ENCODE measurements around the gene TMEM151B.

TMEM151B gene

DNA sequence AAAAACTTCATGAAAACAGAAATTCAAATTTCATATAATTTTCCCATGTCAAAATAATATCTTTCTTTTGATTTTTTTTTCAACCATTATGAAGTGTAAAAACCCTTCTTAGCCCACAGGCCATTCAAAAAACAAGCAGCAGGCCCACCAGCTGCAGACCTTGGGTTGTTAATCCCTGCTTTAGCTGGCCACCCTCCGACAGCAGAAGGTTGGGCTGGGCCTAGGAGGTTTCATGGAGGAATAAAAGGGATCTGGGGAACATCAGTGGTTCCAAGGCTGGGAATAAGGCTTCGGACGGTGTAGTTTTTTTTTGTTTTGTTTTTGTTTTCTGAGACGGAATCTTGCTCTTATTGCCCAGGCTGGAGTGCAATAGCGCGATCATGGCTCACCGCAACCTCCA is 26.9 kb upstream of the TMEM151B start:
- TF ChIP-seq, protein P1, sequence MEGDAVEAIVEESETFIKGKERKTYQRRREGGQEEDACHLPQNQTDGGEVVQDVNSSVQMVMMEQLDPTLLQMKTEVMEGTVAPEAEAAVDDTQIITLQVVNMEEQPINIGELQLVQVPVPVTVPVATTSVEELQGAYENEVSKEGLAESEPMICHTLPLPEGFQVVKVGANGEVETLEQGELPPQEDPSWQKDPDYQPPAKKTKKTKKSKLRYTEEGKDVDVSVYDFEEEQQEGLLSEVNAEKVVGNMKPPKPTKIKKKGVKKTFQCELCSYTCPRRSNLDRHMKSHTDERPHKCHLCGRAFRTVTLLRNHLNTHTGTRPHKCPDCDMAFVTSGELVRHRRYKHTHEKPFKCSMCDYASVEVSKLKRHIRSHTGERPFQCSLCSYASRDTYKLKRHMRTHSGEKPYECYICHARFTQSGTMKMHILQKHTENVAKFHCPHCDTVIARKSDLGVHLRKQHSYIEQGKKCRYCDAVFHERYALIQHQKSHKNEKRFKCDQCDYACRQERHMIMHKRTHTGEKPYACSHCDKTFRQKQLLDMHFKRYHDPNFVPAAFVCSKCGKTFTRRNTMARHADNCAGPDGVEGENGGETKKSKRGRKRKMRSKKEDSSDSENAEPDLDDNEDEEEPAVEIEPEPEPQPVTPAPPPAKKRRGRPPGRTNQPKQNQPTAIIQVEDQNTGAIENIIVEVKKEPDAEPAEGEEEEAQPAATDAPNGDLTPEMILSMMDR (conservative IDR thresholded peaks at IDR 0.05; ENCODE audit: low read length), result no peak
- no peak overlapping the region for H3K4me3 ChIP-seq (ENCODE audit: low read length)
- no peak for DNase-seq (ENCODE audit: low read depth)

DNA sequence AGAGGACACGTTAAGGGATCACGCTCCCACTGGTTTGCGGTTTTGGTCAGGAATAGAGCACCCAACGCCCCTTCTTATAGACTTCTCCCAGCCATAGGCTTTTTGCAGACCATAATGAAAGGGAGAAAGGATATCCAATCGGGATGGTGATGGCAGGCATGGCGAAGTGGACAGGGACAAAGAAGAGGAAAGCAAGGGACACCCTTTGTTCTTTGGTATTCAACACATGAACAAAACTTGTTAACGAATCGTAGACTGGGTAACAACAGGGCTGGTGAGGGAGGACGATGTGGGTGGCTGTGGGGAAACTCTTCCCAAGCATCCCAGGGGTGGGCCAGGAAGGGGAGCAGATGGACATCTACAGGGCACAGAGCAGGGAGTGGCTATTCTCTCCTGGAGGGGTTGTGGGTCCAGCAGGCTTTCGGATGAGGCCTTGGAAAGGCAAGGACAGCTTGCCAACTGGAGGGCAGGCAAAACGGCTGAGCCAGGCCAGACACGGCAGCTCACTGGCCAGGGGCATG is 24.8 kb upstream of the TMEM151B start:
- peak overlapping the region; percentile 100 for H3K4me3 ChIP-seq (ENCODE audit: low read length)

DNA sequence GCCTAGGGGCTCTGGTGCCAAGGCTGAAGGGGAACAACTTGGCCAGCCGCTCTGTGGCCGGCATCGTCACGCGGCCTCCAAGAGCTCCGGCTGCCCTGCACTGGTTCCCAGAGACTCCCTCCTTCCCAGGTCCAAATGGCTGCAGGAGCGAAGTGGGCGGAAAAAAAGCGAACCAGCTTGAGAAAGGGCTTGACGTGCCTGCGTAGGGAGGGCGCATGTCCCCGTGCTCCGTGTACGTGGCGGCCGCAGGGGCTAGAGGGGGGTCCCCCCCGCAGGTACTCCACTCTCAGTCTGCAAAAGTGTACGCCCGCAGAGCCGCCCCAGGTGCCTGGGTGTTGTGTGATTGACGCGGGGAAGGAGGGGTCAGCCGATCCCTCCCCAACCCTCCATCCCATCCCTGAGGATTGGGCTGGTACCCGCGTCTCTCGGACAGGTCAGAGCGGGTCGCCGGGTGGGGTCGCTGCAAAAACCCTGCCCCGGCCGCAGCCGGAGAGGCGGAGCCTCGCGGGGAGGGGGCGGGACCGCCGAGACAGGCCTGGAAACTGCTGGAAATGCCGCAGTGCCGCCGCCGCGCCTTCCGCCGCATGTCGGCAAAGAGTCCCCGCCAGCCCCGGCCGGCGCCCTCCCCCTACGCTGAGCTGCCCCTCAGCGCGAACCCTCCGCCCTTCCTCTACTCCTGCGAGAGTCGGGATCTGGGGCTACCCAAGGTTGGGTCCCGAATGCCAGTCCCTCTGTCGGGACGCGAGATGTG is 24.2 kb upstream of the TMEM151B start:
- DNase-seq (ENCODE audit: low read depth), result peak; percentile 85
- TF ChIP-seq, protein P1 (conservative IDR thresholded peaks at IDR 0.05; ENCODE audit: low read length), result peak; percentile 26
- H3K4me3 ChIP-seq (ENCODE audit: low read length), result peak overlapping the region; percentile 100

More for the DNA sequence above, 24.8 kb upstream of the TMEM151B start:
- TF ChIP-seq, protein P1 (conservative IDR thresholded peaks at IDR 0.05; ENCODE audit: low read length), result no peak
- no peak for DNase-seq (ENCODE audit: low read depth)

GRCh38 chr6:44246663-44247337 is 23.4 kb upstream of the TMEM151B start, which contains the start of gene HSP90AB1:
TSS of gene HSP90AB1 (plus strand) at chr6:44247101. CDS start at chr6:44248630, 1,529 bp downstream.
- DNase-seq (ENCODE audit: low read depth), result peak; percentile 99
- TF ChIP-seq, protein P1 (conservative IDR thresholded peaks at IDR 0.05; ENCODE audit: low read length), result no peak
- H3K4me3 ChIP-seq (ENCODE audit: low read length), result peak within 1 kb of the TSS; percentile 100

DNA sequence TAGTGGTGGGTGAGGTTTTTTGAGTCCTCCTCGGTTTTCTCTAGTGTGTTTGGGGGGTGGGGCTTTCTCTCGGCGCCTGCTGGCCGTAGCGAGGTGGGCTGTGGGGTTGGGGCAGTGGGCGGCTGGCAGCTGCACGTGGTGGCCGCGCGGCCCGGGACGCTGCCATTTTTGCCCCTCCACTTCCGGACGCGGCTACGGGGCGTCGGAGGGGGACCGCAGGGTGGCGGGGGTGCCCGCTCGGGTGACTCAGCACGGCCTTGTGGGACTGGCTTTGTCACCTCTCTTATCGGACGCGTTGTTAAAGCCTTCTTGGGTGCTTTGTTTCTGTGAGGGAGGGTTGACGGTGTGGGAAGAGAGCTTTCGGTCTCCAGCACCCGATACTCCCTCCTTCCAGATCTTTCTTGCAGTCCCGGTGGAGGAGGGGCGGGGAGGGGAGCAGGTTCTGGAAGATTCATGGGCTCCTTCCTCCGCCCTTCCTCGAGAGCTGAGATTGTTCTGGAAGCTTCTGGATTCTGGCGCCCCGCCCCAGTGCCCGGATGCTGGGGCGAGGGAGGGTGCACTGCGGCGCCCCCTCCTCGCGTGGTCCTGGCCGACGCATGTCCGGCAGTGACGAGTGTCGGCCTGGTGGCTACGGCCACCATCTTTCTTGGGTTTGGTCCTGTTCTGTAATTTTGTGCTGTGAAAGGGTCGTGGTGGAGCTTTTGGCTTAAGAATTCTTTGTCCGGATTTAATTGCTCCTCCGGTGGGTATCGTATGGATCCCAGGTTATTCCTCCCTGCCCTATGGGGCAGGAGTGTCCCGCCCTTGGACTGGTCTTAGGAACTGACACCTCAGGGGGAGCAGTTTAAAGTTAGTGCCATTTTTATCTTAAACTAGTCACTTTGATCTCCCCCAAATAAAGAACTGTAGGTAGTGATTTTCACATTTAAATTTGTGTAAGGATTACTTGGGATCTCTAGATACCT is 22.6 kb upstream of the TMEM151B start:
- peak overlapping the region; percentile 100 for H3K4me3 ChIP-seq (ENCODE audit: low read length)
- TF ChIP-seq, protein P1 (conservative IDR thresholded peaks at IDR 0.05; ENCODE audit: low read length), result no peak
- peak; percentile 59 for DNase-seq (ENCODE audit: low read depth)

- TF ChIP-seq, protein P1 (conservative IDR thresholded peaks at IDR 0.05; ENCODE audit: low read length), result no peak
- H3K4me3 ChIP-seq (ENCODE audit: low read length), result peak overlapping the region; percentile 100
- DNase-seq (ENCODE audit: low read depth), result no peak
Observed at GRCh38 chr6:44248579-44248978, 21.7 kb upstream of the TMEM151B start.
